ENCODE data around the gene TCP11X1.
"Not testable (repeated sequence)": the region's sequence is repeated elsewhere in the genome, so short reads cannot be mapped to it uniquely, and the experiment has no call there.

The TCP11X1 gene

GRCh38 chrX:102214986-102215385 lies at the start of gene TCP11X1:
Gene TCP11X1 (plus strand): TSS chrX:102215301.
- DNase-seq (ENCODE audit: low read depth, low spot score) = not testable (repeated sequence)

- no peak for DNase-seq (ENCODE audit: low read depth, low spot score)
Observed at GRCh38 chrX:102185967-102186720, 29.0 kb upstream of the TCP11X1 start.

- not testable (repeated sequence) for DNase-seq (ENCODE audit: low read depth, low spot score)
Observed at GRCh38 chrX:102207940-102208339, 7.2 kb upstream of the TCP11X1 start.

GRCh38 chrX:102216497-102216896 lies 1.4 kb downstream of the TCP11X1 start:
- not testable (repeated sequence) for DNase-seq (ENCODE audit: low read depth, low spot score)

GRCh38 chrX:102235678-102236077 lies 20.6 kb downstream of the TCP11X1 start:
- DNase-seq (ENCODE audit: low read depth, low spot score) = not testable (repeated sequence)

GRCh38 chrX:102240265-102240664 lies 25.2 kb downstream of the TCP11X1 start:
- DNase-seq (ENCODE audit: low read depth, low spot score) = not testable (repeated sequence)

GRCh38 chrX:102246893-102247292 lies 31.8 kb downstream of the TCP11X1 start, which contains the start of gene NXF2:
Gene NXF2 (plus strand): TSS chrX:102247167. CDS start chrX:102307079, 59,912 bp downstream.
- not testable (repeated sequence) for DNase-seq (ENCODE audit: low read depth, low spot score)

GRCh38 chrX:102272231-102272630 lies 57.1 kb downstream of the TCP11X1 start:
- not testable (repeated sequence) for DNase-seq (ENCODE audit: low read depth, low spot score)

Measured in iPS DF 19.7 (cell line).